Bone marrow (tissue), 2 donors: ENCODE results near the gene CTXND2.
"Not testable (repeated sequence)": the region's sequence is repeated elsewhere in the genome, so short reads cannot be mapped to it uniquely, and the experiment has no call there.

Experiments used
- DNase-seq, 2 donors: peaks; one replicate each; lab custom pipeline; 2025; lab: John Stamatoyannopoulos, UW

Gene CTXND2

GRCh38 chr1:150887018-150887417 lies at the start of gene CTXND2:
TSS of gene CTXND2 (plus strand) at chr1:150887136. CDS start at chr1:150912315, 25,179 bp downstream.
- DNase-seq, result no peak

- not testable (repeated sequence) for DNase-seq
Observed at GRCh38 chr1:150840850-150841249, 46.1 kb upstream of the CTXND2 start.

GRCh38 chr1:150841626-150842025 lies 45.3 kb upstream of the CTXND2 start:
- no peak for DNase-seq

GRCh38 chr1:150842343-150842742 lies 44.6 kb upstream of the CTXND2 start:
- no peak for DNase-seq

GRCh38 chr1:150842964-150843363 lies 44.0 kb upstream of the CTXND2 start:
- no peak for DNase-seq

GRCh38 chr1:150843474-150843873 lies 43.5 kb upstream of the CTXND2 start:
- DNase-seq, result no peak

GRCh38 chr1:150846473-150847146 lies 40.3 kb upstream of the CTXND2 start:
- no peak for DNase-seq

GRCh38 chr1:150850801-150851362 lies 36.1 kb upstream of the CTXND2 start:
- DNase-seq, result not testable (repeated sequence)

- not testable (repeated sequence) for DNase-seq
Observed at GRCh38 chr1:150852734-150853133, 34.2 kb upstream of the CTXND2 start.

GRCh38 chr1:150863724-150864123 lies 23.2 kb upstream of the CTXND2 start:
- no peak for DNase-seq

GRCh38 chr1:150864200-150864599 lies 22.7 kb upstream of the CTXND2 start:
- not testable (repeated sequence) for DNase-seq

- no peak for DNase-seq
Observed at GRCh38 chr1:150869683-150870082, 17.3 kb upstream of the CTXND2 start.

GRCh38 chr1:150872572-150872971 lies 14.4 kb upstream of the CTXND2 start:
- DNase-seq, result no peak

GRCh38 chr1:150873521-150873920 lies 13.4 kb upstream of the CTXND2 start:
- DNase-seq, result no peak

GRCh38 chr1:150874455-150875196 lies 12.3 kb upstream of the CTXND2 start:
- DNase-seq, result no peak

- no peak for DNase-seq
Observed at GRCh38 chr1:150875197-150876118, 11.5 kb upstream of the CTXND2 start.

GRCh38 chr1:150876119-150876454 lies 10.8 kb upstream of the CTXND2 start:
- peak in 1 of 2 donors; percentile 72 for DNase-seq

GRCh38 chr1:150878931-150879330 lies 8.0 kb upstream of the CTXND2 start:
- not testable (repeated sequence) for DNase-seq

GRCh38 chr1:150881331-150882070 lies 5.4 kb upstream of the CTXND2 start:
- DNase-seq, result no peak

- DNase-seq, result not testable (repeated sequence)
Observed at GRCh38 chr1:150883121-150883520, 3.8 kb upstream of the CTXND2 start.

- no peak for DNase-seq
Observed at GRCh38 chr1:150888727-150889126, 1.8 kb downstream of the CTXND2 start.
